ENCODE results near the gene ADK. TPM values are rescaled to one million over a fixed set of nuclear protein-coding genes. Genes with fewer than 3 reads are reported as not detected.
A peak's percentile ranks its signal among the peaks of the same experiment; 100 is the strongest.

ADK gene
- total and polyA plus RNA-seq, 2 of the 13 experiments (the other 11 are each of a cell fraction or from before 2014, with no cell fraction given), result 48.6 to 79.1 TPM

GRCh38 chr10:74754381-74754821 lies 603.4 kb downstream of the ADK start:
- Histone ChIP-seq H3K79me2 (ENCODE audit: insufficient read depth, low read length) (no peaks in the 10 kb centered on the region), H4K20me1 (ENCODE audit: insufficient read depth, low read length) (no peaks in the 10 kb centered on the region), H3K27me3 (ENCODE audit: control insufficient read depth in 1 of 2, insufficient read depth in 2 of 2, low read length in 2 of 2) (no peaks in the 10 kb centered on the region), H3K4me2 (ENCODE audit: low read depth, low read length) (no peak overlapping the region), H3K4me1 (ENCODE audit: insufficient read depth, low read length) (peaks cover 20% of the 10 kb centered on the region), H3K9ac (ENCODE audit: insufficient read depth, low read depth, low read length) (no peak overlapping the region), H2AFZ (ENCODE audit: low read length) (peak overlapping the region; percentile 21), H3K9me3 (ENCODE audit: low read length) (no peaks in the 10 kb centered on the region), H3K4me3 (replicated peaks in 1 of 3; ENCODE audit: insufficient read depth in 1 of 3, low read depth in 2 of 3, low read length in 3 of 3) (no peak overlapping the region), H3K36me3 (replicated peaks in 1 of 2; ENCODE audit: control insufficient read depth in 1 of 2, insufficient read depth in 2 of 2, low read length in 2 of 2) (no peaks in the 10 kb centered on the region), H3K27ac (ENCODE audit: extremely low read length, insufficient read depth, low read length) (no peak overlapping the region)
- in situ Hi-C loops (cut with HindIII; ENCODE audit: extremely low pct_ligation_motif_present, low pct_unique_long_range_greater_than_20kb), result no loop called here
- POLR2A ChIA-PET, result no interaction called here
- no peak for DNase-seq (ENCODE audit: low spot score)
- BruUV-seq (replicated peaks), result no TSS peak
- intact Hi-C loops (cut with micrococcal nuclease; ENCODE audit: unreplicated experiment), result no loop called here
- WGBS (ENCODE audit: low lambda C conversion rate), result 47% methylated on average over 8 of the region's 8 CpGs
- no peak for FAIRE-seq
- no peak for ATAC-seq
- CTCF ChIA-PET (ENCODE audit: low intra/inter-chr PET ratio, low total read pairs), result no interaction called here
- TF ChIP-seq POLR2AphosphoS2 (IDR thresholded peaks at IDR 0.05; ENCODE audit: low read depth, low read length), result no peak
- TF ChIP-seq NFE2L1 (CRISPR knock-in tag; IDR thresholded peaks at IDR 0.05; ENCODE audit: borderline replicate concordance), result no peak

GRCh38 chr10:74755273-74755672 lies 604.3 kb downstream of the ADK start:
- WGBS (ENCODE audit: low lambda C conversion rate), result 76% methylated on average over 10 of the region's 10 CpGs
- BruUV-seq (replicated peaks), result no TSS peak
- intact Hi-C loops (cut with micrococcal nuclease; ENCODE audit: unreplicated experiment) (no loop called here), in situ Hi-C loops (cut with HindIII; ENCODE audit: extremely low pct_ligation_motif_present, low pct_unique_long_range_greater_than_20kb) (no loop called here)
- DNase-seq (ENCODE audit: low spot score) (no peak), FAIRE-seq (no peak), ATAC-seq (no peak)
- Histone ChIP-seq H2AFZ (ENCODE audit: low read length) (no peak overlapping the region), H3K9ac (ENCODE audit: insufficient read depth, low read depth, low read length) (no peak overlapping the region), H4K20me1 (ENCODE audit: insufficient read depth, low read length) (no peaks in the 10 kb centered on the region), H3K4me2 (ENCODE audit: low read depth, low read length) (no peak overlapping the region), H3K9me3 (ENCODE audit: low read length) (no peaks in the 10 kb centered on the region), H3K4me1 (ENCODE audit: insufficient read depth, low read length) (peaks cover 14% of the 10 kb centered on the region), H3K36me3 (replicated peaks in 1 of 2; ENCODE audit: control insufficient read depth in 1 of 2, insufficient read depth in 2 of 2, low read length in 2 of 2) (no peaks in the 10 kb centered on the region), H3K27me3 (ENCODE audit: control insufficient read depth in 1 of 2, insufficient read depth in 2 of 2, low read length in 2 of 2) (no peaks in the 10 kb centered on the region), H3K27ac (ENCODE audit: extremely low read length, insufficient read depth, low read length) (no peak overlapping the region), H3K79me2 (ENCODE audit: insufficient read depth, low read length) (no peaks in the 10 kb centered on the region), H3K4me3 (replicated peaks in 1 of 3; ENCODE audit: insufficient read depth in 1 of 3, low read depth in 2 of 3, low read length in 3 of 3) (no peak overlapping the region)
- ChIA-PET CTCF (ENCODE audit: low intra/inter-chr PET ratio, low total read pairs) (no interaction called here), POLR2A (no interaction called here)
- TF ChIP-seq RFX3 (CRISPR knock-in tag; IDR thresholded peaks at IDR 0.05) (no peak), ZNF136 (CRISPR knock-in tag; IDR thresholded peaks at IDR 0.05; ENCODE audit: low read depth) (no peak), SMARCC2 (IDR thresholded peaks at IDR 0.05) (no peak), ZNF7 (CRISPR knock-in tag; IDR thresholded peaks at IDR 0.05) (no peak), TIGD3 (CRISPR knock-in tag; IDR thresholded peaks at IDR 0.05; ENCODE audit: borderline replicate concordance) (no peak), RAD51 (IDR thresholded peaks at IDR 0.05; ENCODE audit: borderline replicate concordance) (no peak), NAIF1 (CRISPR knock-in tag; IDR thresholded peaks at IDR 0.05; ENCODE audit: borderline replicate concordance) (no peak), ZBTB20 (CRISPR knock-in tag; IDR thresholded peaks at IDR 0.05; ENCODE audit: borderline replicate concordance, low read depth) (no peak), KLF13 (CRISPR knock-in tag; IDR thresholded peaks at IDR 0.05) (no peak), ZNF142 (CRISPR knock-in tag; IDR thresholded peaks at IDR 0.05) (no peak), FOXA3 (CRISPR knock-in tag; IDR thresholded peaks at IDR 0.05) (no peak)
